GM12878 (cell line): ENCODE data around the gene CCDC3.

Experiments used
- CEBPB ChIP-seq, 2 experiments: fragments of 150-350 bp in 1 of 2; IDR thresholded peaks; 2 replicates each; pipeline ENCODE4 v1.6.1; 2012 to 2014; ENCODE audit warnings: low read depth in 2 of 2, low read length in 2 of 2, borderline replicate concordance in 1 of 2, inconsistent platforms in 1 of 2
- CHD2 ChIP-seq: IDR thresholded peaks from 2 replicates; pipeline ENCODE4 v1.6.1; 2011; ENCODE audit warnings: low read depth, low read length, improper control_type of control experiment, borderline replicate concordance
- POLR2A ChIP-seq: IDR thresholded peaks from 2 replicates; pipeline ENCODE4 v1.6.1; 2011; ENCODE audit warnings: low read depth, mild to moderate bottlenecking, low read length
- POLR2AphosphoS5 ChIP-seq: IDR thresholded peaks from 2 replicates; pipeline ENCODE4 v1.6.1; 2011; ENCODE audit warnings: mild to moderate bottlenecking, low read length, inconsistent platforms
- TAF1 ChIP-seq: IDR thresholded peaks from 2 replicates; pipeline ENCODE4 v1.6.1; 2011; ENCODE audit warnings: mild to moderate bottlenecking, low read depth, low read length, borderline replicate concordance
- TF ChIP-seq, protein P1 (sequence below), 3 experiments: IDR thresholded peaks in 2 of 3; conservative IDR thresholded peaks in 1 of 3; 2 replicates each; pipeline ENCODE4 v1.5.1; 2011; ENCODE audit warnings: low read depth in 3 of 3, low read length in 3 of 3, mild to moderate bottlenecking in 3 of 3, control low read depth in 2 of 3, moderate library complexity in 2 of 3, inconsistent platforms in 1 of 3, mixed read lengths in 1 of 3; ENCODE audit not compliant: control insufficient read depth in 2 of 3, insufficient read depth in 1 of 3; ENCODE audit errors: extremely low read depth in 1 of 3
- TF ChIP-seq, protein P2 (sequence below): IDR thresholded peaks from 2 replicates; pipeline ENCODE4 v1.6.1; 2011; ENCODE audit warnings: borderline replicate concordance, low read depth, mild to moderate bottlenecking, moderate library complexity, low read length; ENCODE audit not compliant: insufficient read depth, poor library complexity, severe bottlenecking
- TF ChIP-seq, protein P3 (sequence below): fragments of 450-650 bp; conservative IDR thresholded peaks from 2 replicates; pipeline ENCODE4 v1.6.1; 2017; ENCODE audit warnings: mild to moderate bottlenecking, moderate library complexity

DNA sequence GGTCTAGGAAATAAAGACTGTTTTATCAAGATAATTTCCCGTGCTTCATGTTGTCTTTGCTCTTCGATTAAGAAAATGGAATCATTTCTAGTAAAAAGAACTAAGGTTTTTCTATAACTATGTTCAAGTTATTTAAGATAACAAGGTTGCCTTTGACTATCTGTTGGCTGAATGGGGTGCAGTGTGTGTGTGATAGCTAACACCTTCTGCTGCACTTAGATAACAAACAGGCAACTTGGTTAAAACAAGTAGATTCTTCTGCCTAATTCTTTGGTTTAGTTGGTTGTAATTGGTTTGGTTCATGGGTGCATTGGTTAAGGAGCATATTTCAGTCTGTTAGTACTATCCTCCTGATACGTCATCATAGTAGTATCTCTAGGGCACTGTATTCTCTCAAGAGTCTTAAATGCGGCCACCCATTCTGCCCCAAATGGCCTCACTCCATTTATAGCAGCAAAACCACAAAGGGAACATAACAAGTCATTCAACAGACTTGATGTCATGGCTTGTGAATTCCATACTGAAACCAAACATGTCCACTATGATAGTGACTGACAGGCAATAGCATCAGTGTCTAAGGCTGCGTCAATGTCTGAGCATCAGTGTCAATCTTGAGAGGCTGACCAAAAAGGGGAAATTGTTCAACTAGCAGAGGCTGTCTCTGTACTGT lies 55.7 kb downstream of the CCDC3 start:
- TF ChIP-seq, protein P1, sequence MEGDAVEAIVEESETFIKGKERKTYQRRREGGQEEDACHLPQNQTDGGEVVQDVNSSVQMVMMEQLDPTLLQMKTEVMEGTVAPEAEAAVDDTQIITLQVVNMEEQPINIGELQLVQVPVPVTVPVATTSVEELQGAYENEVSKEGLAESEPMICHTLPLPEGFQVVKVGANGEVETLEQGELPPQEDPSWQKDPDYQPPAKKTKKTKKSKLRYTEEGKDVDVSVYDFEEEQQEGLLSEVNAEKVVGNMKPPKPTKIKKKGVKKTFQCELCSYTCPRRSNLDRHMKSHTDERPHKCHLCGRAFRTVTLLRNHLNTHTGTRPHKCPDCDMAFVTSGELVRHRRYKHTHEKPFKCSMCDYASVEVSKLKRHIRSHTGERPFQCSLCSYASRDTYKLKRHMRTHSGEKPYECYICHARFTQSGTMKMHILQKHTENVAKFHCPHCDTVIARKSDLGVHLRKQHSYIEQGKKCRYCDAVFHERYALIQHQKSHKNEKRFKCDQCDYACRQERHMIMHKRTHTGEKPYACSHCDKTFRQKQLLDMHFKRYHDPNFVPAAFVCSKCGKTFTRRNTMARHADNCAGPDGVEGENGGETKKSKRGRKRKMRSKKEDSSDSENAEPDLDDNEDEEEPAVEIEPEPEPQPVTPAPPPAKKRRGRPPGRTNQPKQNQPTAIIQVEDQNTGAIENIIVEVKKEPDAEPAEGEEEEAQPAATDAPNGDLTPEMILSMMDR (IDR thresholded peaks at IDR 0.05 in 2 of 3, conservative IDR thresholded peaks at IDR 0.05 in 1 of 3; ENCODE audit: control insufficient read depth in 2 of 3, extremely low read depth in 1 of 3, insufficient read depth in 1 of 3, low read depth in 3 of 3, low read length in 3 of 3), result no peak
- TF ChIP-seq, protein P2, sequence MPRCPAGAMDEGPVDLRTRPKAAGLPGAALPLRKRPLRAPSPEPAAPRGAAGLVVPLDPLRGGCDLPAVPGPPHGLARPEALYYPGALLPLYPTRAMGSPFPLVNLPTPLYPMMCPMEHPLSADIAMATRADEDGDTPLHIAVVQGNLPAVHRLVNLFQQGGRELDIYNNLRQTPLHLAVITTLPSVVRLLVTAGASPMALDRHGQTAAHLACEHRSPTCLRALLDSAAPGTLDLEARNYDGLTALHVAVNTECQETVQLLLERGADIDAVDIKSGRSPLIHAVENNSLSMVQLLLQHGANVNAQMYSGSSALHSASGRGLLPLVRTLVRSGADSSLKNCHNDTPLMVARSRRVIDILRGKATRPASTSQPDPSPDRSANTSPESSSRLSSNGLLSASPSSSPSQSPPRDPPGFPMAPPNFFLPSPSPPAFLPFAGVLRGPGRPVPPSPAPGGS, result no peak
- TF ChIP-seq CEBPB (IDR thresholded peaks at IDR 0.05; ENCODE audit: borderline replicate concordance in 1 of 2, low read depth in 2 of 2, low read length in 2 of 2) (no peak), POLR2A (no peak), TAF1 (no peak), POLR2AphosphoS5 (no peak), CHD2 (no peak)
- TF ChIP-seq, protein P3, sequence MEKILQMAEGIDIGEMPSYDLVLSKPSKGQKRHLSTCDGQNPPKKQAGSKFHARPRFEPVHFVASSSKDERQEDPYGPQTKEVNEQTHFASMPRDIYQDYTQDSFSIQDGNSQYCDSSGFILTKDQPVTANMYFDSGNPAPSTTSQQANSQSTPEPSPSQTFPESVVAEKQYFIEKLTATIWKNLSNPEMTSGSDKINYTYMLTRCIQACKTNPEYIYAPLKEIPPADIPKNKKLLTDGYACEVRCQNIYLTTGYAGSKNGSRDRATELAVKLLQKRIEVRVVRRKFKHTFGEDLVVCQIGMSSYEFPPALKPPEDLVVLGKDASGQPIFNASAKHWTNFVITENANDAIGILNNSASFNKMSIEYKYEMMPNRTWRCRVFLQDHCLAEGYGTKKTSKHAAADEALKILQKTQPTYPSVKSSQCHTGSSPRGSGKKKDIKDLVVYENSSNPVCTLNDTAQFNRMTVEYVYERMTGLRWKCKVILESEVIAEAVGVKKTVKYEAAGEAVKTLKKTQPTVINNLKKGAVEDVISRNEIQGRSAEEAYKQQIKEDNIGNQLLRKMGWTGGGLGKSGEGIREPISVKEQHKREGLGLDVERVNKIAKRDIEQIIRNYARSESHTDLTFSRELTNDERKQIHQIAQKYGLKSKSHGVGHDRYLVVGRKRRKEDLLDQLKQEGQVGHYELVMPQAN, result no peak
